ENCODE data around the gene DENND1A. TPM values are rescaled to one million over a fixed set of nuclear protein-coding genes. Genes with fewer than 3 reads are reported as not detected.

Gene DENND1A
- polyA plus RNA-seq, 2 donors = 4.6 to 4.8 TPM

DNA sequence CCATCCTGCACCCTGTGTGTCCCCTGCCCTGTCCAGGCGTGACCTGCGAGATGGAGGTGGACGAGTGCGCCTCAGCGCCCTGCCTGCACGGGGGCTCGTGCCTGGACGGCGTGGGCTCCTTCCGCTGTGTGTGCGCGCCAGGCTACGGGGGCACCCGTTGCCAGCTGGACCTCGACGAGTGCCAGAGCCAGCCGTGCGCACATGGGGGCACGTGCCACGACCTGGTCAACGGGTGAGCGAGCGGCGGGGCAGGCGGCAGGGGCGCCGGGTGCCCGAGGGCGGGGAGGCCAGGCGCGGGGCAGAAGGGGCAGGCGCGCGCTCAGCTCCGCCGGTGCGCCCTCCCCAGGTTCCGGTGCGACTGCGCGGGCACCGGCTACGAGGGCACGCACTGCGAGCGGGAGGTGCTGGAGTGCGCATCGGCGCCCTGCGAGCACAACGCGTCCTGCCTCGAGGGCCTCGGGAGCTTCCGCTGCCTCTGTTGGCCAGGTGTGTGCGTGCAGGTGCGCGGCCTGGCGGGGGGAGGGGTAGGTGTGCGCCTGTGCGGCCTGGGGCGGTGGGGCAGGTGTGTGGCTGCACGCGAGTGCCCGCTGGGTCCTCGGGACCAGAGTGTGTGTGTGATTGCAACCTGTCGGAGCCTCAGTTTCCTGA is 563.9 kb downstream of the DENND1A start:
- Histone ChIP-seq H3K27ac (ENCODE audit: low read depth in 2 of 2, low read length in 1 of 2) (no peak overlapping the region), H3K27me3 (ENCODE audit: control insufficient read depth in 1 of 2, insufficient read depth in 2 of 2, low read length in 2 of 2) (no peaks in the 10 kb centered on the region), H3K9me3 (ENCODE audit: control insufficient read depth in 2 of 2, insufficient read depth in 1 of 2, low read depth in 1 of 2, low read length in 1 of 2) (no peaks in the 10 kb centered on the region), H3K4me3 (ENCODE audit: low read depth in 1 of 2, low read length in 2 of 2) (no peak overlapping the region), H3K36me3 (ENCODE audit: control insufficient read depth in 2 of 2, insufficient read depth in 2 of 2, low read length in 1 of 2) (no peaks in the 10 kb centered on the region), H3K4me1 (ENCODE audit: control insufficient read depth in 2 of 2, insufficient read depth in 2 of 2, low read length in 1 of 2) (no peaks in the 10 kb centered on the region)
- WGBS, 2 donors = 56 to 75% methylated on average over 50 to 67 of the region's 67 CpGs

DNA sequence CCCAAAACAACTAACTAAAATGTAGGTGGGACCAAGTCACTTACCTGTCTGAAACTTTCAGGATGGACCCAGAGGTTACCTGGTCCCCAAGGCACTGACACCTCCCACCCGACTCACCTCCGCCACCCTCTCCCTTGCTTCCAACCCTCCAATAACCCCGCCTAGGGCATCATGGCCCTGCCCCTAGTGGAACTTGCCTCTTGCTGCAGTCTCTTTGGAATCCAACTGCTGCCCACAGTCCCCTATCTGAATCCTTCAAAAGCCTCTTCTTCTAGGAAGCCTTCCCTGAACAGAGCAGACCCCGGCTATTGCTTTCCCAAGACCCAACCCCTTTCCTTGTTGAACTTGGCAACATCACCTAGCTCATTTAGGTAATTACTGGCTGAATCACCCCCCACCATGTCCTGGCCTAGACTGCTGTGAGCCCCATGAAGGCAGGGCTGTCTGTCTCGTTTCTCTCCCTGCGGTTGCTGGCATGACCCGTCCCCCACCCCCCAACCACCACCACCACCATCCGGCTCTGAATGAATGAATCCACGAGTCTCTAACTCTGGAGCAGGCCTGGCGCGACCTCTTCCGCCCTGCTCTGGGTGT is 564.5 kb downstream of the DENND1A start:
- Histone ChIP-seq H3K36me3 (ENCODE audit: control insufficient read depth in 2 of 2, insufficient read depth in 2 of 2, low read length in 1 of 2) (no peaks in the 10 kb centered on the region), H3K27me3 (ENCODE audit: control insufficient read depth in 1 of 2, insufficient read depth in 2 of 2, low read length in 2 of 2) (no peaks in the 10 kb centered on the region), H3K27ac (ENCODE audit: low read depth in 2 of 2, low read length in 1 of 2) (no peak overlapping the region), H3K9me3 (ENCODE audit: control insufficient read depth in 2 of 2, insufficient read depth in 1 of 2, low read depth in 1 of 2, low read length in 1 of 2) (no peaks in the 10 kb centered on the region), H3K4me1 (ENCODE audit: control insufficient read depth in 2 of 2, insufficient read depth in 2 of 2, low read length in 1 of 2) (peaks cover 0 to under 1% of the 10 kb centered on the region in 2 donors), H3K4me3 (ENCODE audit: low read depth in 1 of 2, low read length in 2 of 2) (no peak overlapping the region)
- 77 to 88% methylated on average over 12 of the region's 12 CpGs for WGBS, 2 donors

DNA sequence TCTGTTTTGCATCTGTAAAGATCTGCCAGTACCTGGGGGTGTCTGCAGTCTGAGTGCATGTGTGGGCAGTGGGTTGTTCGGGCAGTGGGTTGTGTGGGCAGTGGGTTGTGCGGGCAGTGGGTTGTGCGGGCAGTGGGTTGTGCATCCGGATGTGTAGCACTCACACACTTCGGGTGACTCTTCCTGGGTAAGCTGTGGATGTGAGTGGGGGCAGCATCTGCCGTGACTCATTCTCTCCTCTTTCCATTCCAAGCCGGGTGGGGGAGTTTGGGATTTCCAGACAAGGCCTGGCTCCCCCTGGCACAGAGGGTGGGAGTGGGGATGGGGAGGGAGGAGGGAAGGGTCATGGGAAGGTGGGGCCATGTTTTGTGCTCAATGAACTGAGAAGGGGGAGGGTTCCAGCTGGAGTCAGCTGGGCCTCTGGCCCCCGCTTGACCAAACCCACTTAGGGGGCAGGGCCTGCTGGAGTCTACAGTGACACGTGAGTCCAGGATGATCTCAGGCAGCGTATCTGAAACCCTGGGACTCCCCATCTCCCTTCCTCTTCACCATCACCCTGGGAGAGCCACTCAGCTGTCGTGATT is 565.6 kb downstream of the DENND1A start:
- H3K9me3 ChIP-seq (ENCODE audit: control insufficient read depth in 2 of 2, insufficient read depth in 1 of 2, low read depth in 1 of 2, low read length in 1 of 2) = no peaks in the 10 kb centered on the region
- H3K36me3 ChIP-seq (ENCODE audit: control insufficient read depth in 2 of 2, insufficient read depth in 2 of 2, low read length in 1 of 2) = no peaks in the 10 kb centered on the region
- H3K4me3 ChIP-seq (ENCODE audit: low read depth in 1 of 2, low read length in 2 of 2) = no peak overlapping the region
- H3K4me1 ChIP-seq (ENCODE audit: control insufficient read depth in 2 of 2, insufficient read depth in 2 of 2, low read length in 1 of 2) = peaks cover 0 to 4% of the 10 kb centered on the region in 2 donors
- H3K27me3 ChIP-seq (ENCODE audit: control insufficient read depth in 1 of 2, insufficient read depth in 2 of 2, low read length in 2 of 2) = no peaks in the 10 kb centered on the region
- no peak overlapping the region for H3K27ac ChIP-seq (ENCODE audit: low read depth in 2 of 2, low read length in 1 of 2)
- 57 to 67% methylated on average over 11 of the region's 11 CpGs for WGBS, 2 donors

DNA sequence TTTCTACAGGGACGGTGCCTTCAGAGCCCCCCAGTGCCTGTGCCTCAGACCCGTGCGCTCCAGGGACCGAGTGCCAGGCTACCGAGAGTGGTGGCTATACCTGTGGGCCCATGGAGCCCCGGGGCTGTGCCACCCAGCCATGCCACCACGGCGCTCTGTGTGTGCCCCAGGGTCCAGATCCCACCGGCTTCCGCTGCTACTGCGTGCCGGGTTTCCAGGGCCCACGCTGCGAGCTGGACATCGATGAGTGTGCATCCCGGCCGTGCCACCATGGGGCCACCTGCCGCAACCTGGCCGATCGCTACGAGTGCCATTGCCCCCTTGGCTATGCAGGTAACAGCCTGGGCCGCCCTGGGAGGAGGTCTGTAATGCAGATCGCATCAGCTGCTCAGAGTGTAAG is 567.1 kb downstream of the DENND1A start:
- Histone ChIP-seq H3K36me3 (ENCODE audit: control insufficient read depth in 2 of 2, insufficient read depth in 2 of 2, low read length in 1 of 2) (no peaks in the 10 kb centered on the region), H3K27ac (ENCODE audit: low read depth in 2 of 2, low read length in 1 of 2) (no peak overlapping the region), H3K4me1 (ENCODE audit: control insufficient read depth in 2 of 2, insufficient read depth in 2 of 2, low read length in 1 of 2) (peaks cover 0 to 4% of the 10 kb centered on the region in 2 donors), H3K27me3 (ENCODE audit: control insufficient read depth in 1 of 2, insufficient read depth in 2 of 2, low read length in 2 of 2) (no peaks in the 10 kb centered on the region), H3K4me3 (ENCODE audit: low read depth in 1 of 2, low read length in 2 of 2) (no peak overlapping the region), H3K9me3 (ENCODE audit: control insufficient read depth in 2 of 2, insufficient read depth in 1 of 2, low read depth in 1 of 2, low read length in 1 of 2) (no peaks in the 10 kb centered on the region)
- 92 to 94% methylated on average over 23 of the region's 23 CpGs for WGBS, 2 donors

DNA sequence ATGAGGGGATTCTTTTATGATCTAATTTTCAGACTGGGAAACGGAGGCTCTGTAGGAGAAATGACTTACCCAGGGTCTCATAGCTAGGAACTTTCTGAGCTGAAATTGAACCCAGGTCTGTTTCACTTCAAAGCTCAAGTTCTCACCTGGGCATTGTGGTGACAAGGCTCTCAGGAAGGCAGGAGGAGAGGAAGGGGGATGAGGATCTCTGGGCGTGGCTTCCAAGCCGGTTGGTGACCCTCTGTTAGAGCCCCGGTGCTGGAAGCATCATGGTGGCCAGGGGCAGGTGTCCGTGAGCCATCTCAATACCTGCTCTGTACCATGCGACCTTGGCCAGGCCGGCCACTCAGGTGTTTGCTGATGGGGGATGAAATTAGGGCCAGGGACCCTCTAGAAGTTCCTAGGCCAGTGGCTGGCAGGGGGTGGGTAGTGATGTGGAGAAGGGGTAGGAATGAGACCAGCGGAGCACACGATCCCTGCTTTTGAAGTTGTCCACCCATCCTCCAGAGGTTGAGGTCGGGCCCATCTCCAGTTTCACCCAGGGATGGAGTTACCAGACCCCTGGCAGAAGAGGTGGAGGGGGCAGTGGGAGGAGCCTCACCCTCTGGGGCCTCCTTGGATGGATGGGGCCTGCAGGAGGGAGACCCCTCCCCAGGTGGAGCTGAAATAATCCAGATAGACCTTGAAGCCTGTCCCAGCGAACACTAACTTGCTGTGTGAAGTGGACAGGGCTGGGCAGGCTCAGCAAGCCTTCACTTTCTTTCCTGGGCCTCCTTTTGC is 568.0 kb downstream of the DENND1A start:
- Histone ChIP-seq H3K27me3 (ENCODE audit: control insufficient read depth in 1 of 2, insufficient read depth in 2 of 2, low read length in 2 of 2) (no peaks in the 10 kb centered on the region), H3K36me3 (ENCODE audit: control insufficient read depth in 2 of 2, insufficient read depth in 2 of 2, low read length in 1 of 2) (no peaks in the 10 kb centered on the region), H3K4me3 (ENCODE audit: low read depth in 1 of 2, low read length in 2 of 2) (no peak overlapping the region), H3K4me1 (ENCODE audit: control insufficient read depth in 2 of 2, insufficient read depth in 2 of 2, low read length in 1 of 2) (peaks cover 0 to 4% of the 10 kb centered on the region in 2 donors), H3K9me3 (ENCODE audit: control insufficient read depth in 2 of 2, insufficient read depth in 1 of 2, low read depth in 1 of 2, low read length in 1 of 2) (no peaks in the 10 kb centered on the region), H3K27ac (ENCODE audit: low read depth in 2 of 2, low read length in 1 of 2) (no peak overlapping the region)
- 68 to 74% methylated on average over 11 of the region's 11 CpGs for WGBS, 2 donors

DNA sequence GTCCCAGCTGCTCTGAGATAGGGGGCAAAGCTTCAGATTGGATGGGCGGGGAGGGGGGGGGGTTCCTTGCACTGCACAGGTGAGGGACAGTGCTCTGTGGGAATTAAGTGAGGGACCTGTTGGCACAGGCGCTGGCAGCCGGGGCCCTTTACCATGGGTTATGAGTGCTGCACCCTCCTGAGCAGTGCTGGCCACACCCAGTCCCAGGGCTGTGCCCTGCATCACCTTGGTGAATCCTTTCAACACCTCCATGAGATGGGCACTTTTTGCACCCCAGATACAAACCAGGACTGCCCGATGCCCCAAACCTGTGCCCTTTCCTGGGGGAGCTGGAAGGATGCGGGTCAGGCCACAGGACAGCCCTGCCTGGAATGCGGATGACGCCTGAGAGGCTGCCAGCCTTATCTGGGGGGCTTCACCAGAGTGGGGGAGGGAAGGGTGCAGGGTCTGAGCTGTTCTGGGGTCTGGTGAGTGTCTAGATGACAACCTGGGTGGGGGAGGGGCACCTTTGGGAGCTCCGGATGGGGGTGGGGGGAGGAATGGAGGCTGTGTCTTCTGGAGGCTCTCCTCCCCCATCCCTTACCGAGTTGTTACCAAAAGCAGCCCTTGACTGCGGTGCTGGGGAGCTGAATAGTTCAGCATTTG is 568.7 kb downstream of the DENND1A start:
- H3K27me3 ChIP-seq (ENCODE audit: control insufficient read depth in 1 of 2, insufficient read depth in 2 of 2, low read length in 2 of 2) = no peaks in the 10 kb centered on the region
- no peak overlapping the region for H3K27ac ChIP-seq (ENCODE audit: low read depth in 2 of 2, low read length in 1 of 2)
- H3K36me3 ChIP-seq (ENCODE audit: control insufficient read depth in 2 of 2, insufficient read depth in 2 of 2, low read length in 1 of 2) = no peaks in the 10 kb centered on the region
- H3K4me1 ChIP-seq (ENCODE audit: control insufficient read depth in 2 of 2, insufficient read depth in 2 of 2, low read length in 1 of 2) = peaks cover 0 to 4% of the 10 kb centered on the region in 2 donors
- no peaks in the 10 kb centered on the region for H3K9me3 ChIP-seq (ENCODE audit: control insufficient read depth in 2 of 2, insufficient read depth in 1 of 2, low read depth in 1 of 2, low read length in 1 of 2)
- H3K4me3 ChIP-seq (ENCODE audit: low read depth in 1 of 2, low read length in 2 of 2) = no peak overlapping the region
- 64 to 76% methylated on average over 9 to 10 of the region's 10 CpGs for WGBS, 2 donors

DNA sequence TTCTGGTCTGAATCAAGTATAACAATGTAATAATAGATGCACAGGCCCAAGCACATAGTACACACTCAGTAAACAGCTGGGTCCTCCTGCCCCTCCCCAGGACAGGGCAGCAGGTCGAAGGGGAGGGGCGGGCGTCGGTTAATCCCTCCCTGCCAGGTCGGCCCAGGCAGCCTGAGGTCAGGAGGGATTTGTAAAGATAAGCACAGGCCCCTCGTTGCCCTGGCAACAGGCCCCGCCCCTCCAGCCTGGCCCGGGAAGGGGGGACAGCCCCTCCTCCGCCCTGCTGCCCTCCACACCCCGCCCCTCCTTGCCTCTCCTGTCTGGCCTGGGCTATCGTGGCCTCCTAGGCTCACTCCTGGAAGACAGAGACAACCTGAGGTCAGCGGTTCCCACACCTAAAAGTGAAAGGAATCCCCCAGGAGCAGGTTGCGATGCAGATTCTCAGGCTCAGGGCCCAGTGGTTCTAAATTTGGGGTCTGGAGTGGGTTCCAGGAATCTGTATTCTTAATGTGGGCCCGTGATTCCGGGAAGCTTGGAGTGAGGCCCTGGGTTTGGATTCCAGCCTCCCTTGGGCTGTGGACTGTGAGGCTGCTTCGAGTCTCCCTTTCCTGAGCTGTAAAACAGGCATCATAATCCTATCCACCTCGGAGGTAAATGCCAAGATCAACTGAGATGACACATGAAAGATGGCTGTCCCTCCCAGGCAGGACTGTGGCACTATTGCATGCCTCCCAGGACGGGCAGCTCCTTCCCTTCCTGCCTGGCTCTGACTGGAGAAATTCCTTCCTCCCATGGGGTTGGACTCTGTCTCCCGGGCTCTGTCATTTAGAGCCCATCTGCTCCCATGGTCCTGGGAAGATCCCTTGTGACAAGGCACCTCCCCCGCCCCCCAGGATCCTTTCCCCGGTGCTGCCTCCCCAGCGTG is 569.5 kb downstream of the DENND1A start:
- Histone ChIP-seq H3K27me3 (ENCODE audit: control insufficient read depth in 1 of 2, insufficient read depth in 2 of 2, low read length in 2 of 2) (no peaks in the 10 kb centered on the region), H3K36me3 (ENCODE audit: control insufficient read depth in 2 of 2, insufficient read depth in 2 of 2, low read length in 1 of 2) (no peaks in the 10 kb centered on the region), H3K4me3 (ENCODE audit: low read depth in 1 of 2, low read length in 2 of 2) (no peak overlapping the region), H3K27ac (ENCODE audit: low read depth in 2 of 2, low read length in 1 of 2) (no peak overlapping the region), H3K9me3 (ENCODE audit: control insufficient read depth in 2 of 2, insufficient read depth in 1 of 2, low read depth in 1 of 2, low read length in 1 of 2) (no peaks in the 10 kb centered on the region), H3K4me1 (ENCODE audit: control insufficient read depth in 2 of 2, insufficient read depth in 2 of 2, low read length in 1 of 2) (peaks cover 0 to 4% of the 10 kb centered on the region in 2 donors)
- WGBS, 2 donors = 37 to 40% methylated on average over 21 to 22 of the region's 22 CpGs

DNA sequence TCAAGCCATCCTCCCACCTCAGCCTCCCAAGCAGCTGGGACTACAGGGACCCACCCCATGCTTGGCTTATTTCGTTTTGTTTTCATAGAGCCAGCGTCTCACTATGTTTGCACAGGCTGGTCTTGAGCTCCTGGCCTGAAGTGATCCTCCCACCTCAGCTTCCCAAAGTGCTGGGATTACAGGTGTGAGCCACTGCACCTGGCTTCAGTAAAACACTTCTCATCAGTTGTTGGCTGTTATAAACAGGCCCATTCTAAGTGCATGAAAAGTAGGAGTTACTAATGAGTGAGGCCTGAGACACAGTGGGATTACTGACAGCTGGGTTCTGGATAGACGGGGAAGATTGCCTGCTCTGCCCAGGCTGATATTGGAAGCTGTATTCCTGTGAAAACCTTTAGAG is 570.4 kb downstream of the DENND1A start:
- Histone ChIP-seq H3K27me3 (ENCODE audit: control insufficient read depth in 1 of 2, insufficient read depth in 2 of 2, low read length in 2 of 2) (no peaks in the 10 kb centered on the region), H3K4me1 (ENCODE audit: control insufficient read depth in 2 of 2, insufficient read depth in 2 of 2, low read length in 1 of 2) (peaks cover 2 to 4% of the 10 kb centered on the region in 2 donors), H3K9me3 (ENCODE audit: control insufficient read depth in 2 of 2, insufficient read depth in 1 of 2, low read depth in 1 of 2, low read length in 1 of 2) (no peaks in the 10 kb centered on the region), H3K4me3 (ENCODE audit: low read depth in 1 of 2, low read length in 2 of 2) (no peak overlapping the region), H3K36me3 (ENCODE audit: control insufficient read depth in 2 of 2, insufficient read depth in 2 of 2, low read length in 1 of 2) (no peaks in the 10 kb centered on the region), H3K27ac (ENCODE audit: low read depth in 2 of 2, low read length in 1 of 2) (no peak overlapping the region)
- WGBS, 2 donors = 38 to 50% methylated on average over 3 of the region's 3 CpGs

Data from esophagus (tissue), 2 donors.